HG03442 (cell line): ENCODE data around the gene FAIM2.
"Not testable (repeated sequence)": the region's sequence is repeated elsewhere in the genome, so short reads cannot be mapped to it uniquely, and the experiment has no call there.

Experiments
- ATAC-seq: cut with Tn5 transposase; IDR thresholded peaks from one replicate; pipeline ENCODE4 v1.9.1; 2021; ENCODE audit warnings: mild to moderate bottlenecking, moderate library complexity; ENCODE audit not compliant: unreplicated experiment

The FAIM2 gene

GRCh38 chr12:49881415-49882247 is 22.1 kb downstream of the FAIM2 start:
- no peak for ATAC-seq

DNA sequence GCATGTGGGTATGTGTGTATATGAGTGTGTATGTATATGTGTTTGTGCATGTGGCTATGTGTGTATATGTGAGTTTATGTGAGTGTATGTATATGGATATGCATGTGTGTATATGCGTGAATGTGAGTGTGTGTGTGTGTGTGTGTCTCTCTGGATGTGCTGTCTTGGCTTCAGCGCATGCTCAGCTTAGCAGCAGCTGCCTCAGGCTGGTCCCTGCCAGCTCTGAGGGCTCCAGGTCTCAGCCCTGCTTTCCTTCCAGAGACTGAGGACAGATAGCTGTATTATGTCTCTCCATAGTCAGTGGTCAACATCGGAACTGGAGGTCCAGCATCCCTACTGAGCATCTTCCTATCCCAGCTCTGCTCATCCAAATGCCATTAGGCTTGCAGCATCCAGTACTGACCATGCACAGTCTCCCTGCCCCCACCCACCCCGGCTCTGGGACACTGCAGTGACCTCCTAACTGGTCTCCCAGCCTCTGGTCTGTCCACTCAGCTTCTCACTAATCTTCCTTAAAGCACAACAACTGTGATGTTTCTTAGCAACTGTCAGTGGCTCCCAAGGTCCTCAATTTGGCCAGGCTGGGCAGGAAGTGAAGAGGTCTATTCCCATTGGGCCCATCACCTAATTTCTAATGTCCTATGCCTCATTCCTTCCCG is 22.8 kb downstream of the FAIM2 start:
- ATAC-seq, result no peak

- not testable (repeated sequence) for ATAC-seq
Measured at GRCh38 chr12:49879065-49879464, 24.6 kb downstream of the FAIM2 start.

DNA sequence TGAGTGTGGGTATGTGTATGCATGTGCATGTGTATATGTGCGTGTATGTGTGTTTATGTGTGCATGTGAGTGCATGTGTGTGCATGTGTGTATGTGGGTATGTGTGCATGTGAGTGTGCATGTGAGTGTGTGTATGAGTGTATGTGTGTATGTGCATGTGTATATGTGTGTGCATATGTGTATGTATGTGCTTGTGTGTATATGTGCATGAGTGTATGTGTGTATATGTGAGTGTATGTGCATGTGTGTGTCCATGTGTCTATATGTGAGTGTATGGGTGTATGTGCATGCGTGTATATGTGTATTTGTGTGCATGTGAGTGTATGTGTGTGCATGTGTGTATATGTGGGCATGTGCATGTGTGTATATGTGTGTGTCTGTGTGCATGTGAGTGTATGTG is 25.7 kb downstream of the FAIM2 start:
- no peak for ATAC-seq

GRCh38 chr12:49877066-49877465 is 26.6 kb downstream of the FAIM2 start:
- no peak for ATAC-seq

DNA sequence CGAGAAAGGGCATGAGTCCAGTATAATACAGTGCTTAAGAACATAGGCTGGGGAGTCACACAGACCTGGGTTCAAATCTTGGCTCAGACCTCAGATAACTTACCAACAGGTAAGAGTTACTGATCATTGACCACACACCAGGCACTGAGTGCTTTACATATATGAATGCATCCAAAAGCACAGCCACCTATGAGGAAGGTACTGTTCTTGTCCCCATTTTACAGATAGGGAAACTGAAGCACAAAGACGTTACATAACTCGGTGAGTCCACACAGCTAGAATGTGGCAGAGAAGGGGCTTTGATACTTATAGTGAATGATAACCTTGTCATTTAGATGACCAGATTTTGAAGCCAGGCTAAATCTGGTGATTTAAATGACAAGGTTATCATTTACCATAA is 27.6 kb downstream of the FAIM2 start:
- no peak for ATAC-seq

- ATAC-seq, result no peak
Measured at GRCh38 chr12:49875115-49875720, 28.5 kb downstream of the FAIM2 start.

GRCh38 chr12:49874142-49874897 is 29.4 kb downstream of the FAIM2 start:
- no peak for ATAC-seq

- no peak for ATAC-seq
Measured at GRCh38 chr12:49873361-49873934, 30.3 kb downstream of the FAIM2 start.

GRCh38 chr12:49872781-49873181 is 30.9 kb downstream of the FAIM2 start:
- no peak for ATAC-seq

DNA sequence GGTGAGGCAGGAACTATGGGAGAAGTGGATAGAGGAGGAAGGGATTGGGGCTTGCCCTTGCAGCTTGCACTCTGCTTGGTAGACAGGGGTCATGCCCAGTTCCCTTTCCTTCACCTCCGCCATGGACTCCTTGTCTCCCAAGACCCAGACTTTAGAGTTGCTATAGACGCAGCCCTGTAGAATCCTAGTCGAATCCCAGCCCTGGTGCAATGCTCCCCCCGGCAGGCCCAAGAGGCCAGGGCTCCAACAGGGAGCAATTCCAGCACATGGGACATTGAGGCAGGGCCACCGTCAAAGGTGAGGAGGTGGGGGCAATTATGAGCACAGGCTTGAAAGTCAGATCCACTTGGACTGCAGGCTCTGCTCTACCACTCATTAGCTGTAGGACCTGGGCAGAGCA is 31.3 kb downstream of the FAIM2 start:
- ATAC-seq, result no peak

DNA sequence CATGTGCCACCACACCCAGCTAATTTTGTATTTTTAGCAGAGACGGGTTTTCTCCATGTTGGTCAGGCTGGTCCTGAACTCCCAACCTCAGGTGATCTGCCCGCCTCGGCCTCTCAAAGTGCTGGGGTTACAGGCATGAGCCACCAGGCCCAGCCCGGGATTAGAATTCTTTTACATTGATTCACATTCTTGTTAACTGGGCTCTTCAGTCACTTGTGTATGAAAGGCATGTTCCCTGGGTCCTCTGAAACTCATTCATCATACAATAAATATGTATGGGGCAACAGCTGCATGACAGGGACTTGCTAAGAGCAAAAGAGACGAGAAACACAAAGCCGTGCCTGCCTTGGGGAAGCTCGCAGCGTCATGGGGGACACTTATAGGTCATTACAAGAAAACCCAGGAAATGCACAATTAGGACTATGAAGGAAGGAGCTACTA is 31.9 kb downstream of the FAIM2 start:
- not testable (repeated sequence) for ATAC-seq

- ATAC-seq, result no peak
Measured at GRCh38 chr12:49871263-49871561, 32.5 kb downstream of the FAIM2 start.

GRCh38 chr12:49870501-49871262 is 33.0 kb downstream of the FAIM2 start:
- ATAC-seq, result no peak

- no peak for ATAC-seq
Measured at GRCh38 chr12:49869816-49870500, 33.7 kb downstream of the FAIM2 start.

GRCh38 chr12:49868952-49869815 is 34.5 kb downstream of the FAIM2 start:
- ATAC-seq, result no peak

- no peak for ATAC-seq
Measured at GRCh38 chr12:49868449-49868848, 35.3 kb downstream of the FAIM2 start.

- no peak for ATAC-seq
Measured at GRCh38 chr12:49867570-49868341, 35.9 kb downstream of the FAIM2 start.
